IPS-18c (cell line): ENCODE data around the gene NRL.
"Not testable (repeated sequence)": the region's sequence is repeated elsewhere in the genome, so short reads cannot be mapped to it uniquely, and the experiment has no call there.

Experiments
- H3K4me3 ChIP-seq: 2 replicates; pipeline ENCODE4 v1.7.0; 2013; ENCODE audit warnings: low read depth, mild to moderate bottlenecking, low read length, moderate library complexity; ENCODE audit not compliant: insufficient read depth
- H3K9me3 ChIP-seq: one replicate; pipeline ENCODE4 v1.6.1; 2013; ENCODE audit warnings: mild to moderate bottlenecking, low read length, moderate library complexity; ENCODE audit not compliant: control insufficient read depth, insufficient read depth

Gene NRL

DNA sequence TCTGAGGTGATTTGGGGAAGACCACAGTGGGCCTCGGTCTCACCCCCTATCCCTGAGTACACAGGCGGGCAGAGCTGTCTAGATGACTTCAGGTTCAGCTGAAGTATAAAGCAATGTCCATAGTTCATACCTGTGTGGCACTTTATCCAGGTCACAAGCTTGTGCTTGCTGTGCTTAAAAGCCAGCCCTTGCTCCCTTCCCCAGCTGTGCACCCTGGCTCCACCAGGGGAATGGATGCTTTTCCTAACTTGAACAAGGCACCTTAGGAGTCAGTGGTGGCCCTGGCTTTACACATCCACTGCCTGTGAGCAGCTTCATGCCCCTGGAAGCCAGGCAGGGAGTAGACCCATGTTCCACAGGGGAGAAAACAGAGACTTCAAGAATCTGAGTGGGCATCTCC lies 57.5 kb downstream of the NRL start:
- Histone ChIP-seq H3K4me3 (no peak overlapping the region), H3K9me3 (no peaks in the 10 kb centered on the region)

DNA sequence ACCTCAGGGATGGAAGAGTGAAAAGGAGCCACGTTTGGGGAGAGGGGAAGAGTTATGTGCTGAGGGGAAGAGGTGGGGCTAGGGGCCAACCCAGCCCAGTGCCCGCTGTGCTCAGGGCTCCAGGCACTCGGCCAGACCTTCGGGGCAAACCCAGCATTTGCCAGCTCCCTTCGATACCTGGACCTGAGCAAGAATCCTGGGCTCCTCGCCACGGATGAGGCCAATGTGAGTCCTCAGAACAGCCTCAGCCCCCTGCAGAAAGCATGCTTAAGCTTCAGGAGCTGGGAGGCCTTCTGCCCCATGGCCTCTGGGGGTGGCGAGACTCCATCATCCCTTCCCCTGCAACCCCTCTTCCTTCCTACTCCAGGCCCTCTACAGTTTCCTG lies 58.0 kb downstream of the NRL start:
- Histone ChIP-seq H3K4me3 (no peak overlapping the region), H3K9me3 (no peaks in the 10 kb centered on the region)

DNA sequence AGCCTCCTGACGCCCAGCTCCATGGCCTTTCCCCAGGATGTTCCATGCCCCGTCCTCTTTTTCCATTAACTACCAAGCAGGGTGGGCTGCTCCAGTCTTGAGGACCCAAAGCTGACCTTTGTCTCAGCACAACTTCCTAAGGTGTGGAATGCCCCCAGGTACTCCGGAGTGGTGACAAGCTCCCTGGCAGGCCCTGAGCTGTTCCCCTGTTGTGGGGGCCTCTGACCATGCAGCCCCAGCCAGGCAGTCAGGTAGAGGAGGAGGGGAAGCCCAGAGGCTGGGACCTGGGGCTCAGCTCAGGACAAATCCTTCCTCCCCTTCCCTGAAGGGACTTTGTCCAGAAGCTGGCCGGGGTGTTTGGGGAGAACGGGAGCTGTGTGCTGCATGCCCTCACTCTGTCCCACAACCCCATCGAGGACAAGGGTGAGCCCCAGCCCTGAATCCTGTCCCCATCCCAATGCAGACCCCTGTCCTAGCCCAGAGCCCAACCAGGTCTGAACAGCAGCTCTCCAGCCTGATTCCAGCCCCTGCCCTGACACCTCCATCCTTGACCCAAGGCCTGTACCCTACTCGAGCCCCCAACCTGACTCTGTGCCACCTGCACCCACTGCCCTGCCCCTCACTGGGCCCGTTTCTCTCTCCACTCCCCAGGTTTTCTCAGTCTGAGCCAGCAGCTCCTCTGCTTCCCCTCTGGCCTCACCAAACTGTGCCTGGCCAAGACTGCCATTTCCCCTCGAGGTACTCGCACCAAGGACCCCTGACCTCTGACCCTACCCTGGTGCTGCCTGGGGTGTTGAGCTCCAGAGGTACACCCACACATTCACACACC lies 58.6 kb downstream of the NRL start:
- Histone ChIP-seq H3K9me3 (no peaks in the 10 kb centered on the region), H3K4me3 (no peak overlapping the region)

DNA sequence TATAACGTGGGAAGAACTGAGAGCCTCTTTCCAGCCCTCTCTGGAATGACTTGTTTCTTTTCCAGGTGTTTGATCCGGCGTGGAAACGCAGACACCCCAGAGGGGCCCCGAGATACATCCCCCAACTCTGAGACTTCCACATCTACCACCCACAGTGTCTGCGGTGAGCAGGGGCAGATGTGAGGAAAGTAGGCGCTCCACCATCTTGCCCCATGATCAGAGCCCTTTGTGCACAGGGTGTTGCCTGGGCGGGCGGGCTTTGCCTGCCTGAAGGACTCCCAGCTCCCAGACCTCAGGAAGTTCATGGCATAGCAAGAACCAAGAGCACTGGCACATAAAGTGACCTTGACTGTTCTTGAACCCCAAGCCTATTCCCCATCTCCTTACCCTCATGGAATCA lies 60.1 kb downstream of the NRL start:
- no peaks in the 10 kb centered on the region for H3K9me3 ChIP-seq

DNA sequence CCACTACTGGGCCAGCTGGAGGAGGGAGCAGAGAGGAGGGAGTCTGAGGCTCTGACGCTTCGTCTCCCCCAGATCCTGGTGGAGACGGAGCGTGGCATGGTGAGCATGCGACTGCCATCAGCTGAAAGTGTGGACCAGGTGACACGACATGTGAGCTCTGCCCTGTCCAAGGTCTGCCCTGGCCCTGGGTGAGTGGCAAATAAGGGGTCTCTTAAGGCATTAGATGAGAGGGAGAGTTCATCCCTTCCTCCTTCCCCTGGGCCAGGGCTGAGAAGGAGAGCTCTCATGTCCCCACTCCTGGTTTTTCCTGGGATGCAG lies 60.5 kb downstream of the NRL start:
- Histone ChIP-seq H3K9me3 (no peaks in the 10 kb centered on the region), H3K4me3 (no peak overlapping the region)

More for the DNA sequence above, 60.1 kb downstream of the NRL start:
- H3K4me3 ChIP-seq = no peak overlapping the region

DNA sequence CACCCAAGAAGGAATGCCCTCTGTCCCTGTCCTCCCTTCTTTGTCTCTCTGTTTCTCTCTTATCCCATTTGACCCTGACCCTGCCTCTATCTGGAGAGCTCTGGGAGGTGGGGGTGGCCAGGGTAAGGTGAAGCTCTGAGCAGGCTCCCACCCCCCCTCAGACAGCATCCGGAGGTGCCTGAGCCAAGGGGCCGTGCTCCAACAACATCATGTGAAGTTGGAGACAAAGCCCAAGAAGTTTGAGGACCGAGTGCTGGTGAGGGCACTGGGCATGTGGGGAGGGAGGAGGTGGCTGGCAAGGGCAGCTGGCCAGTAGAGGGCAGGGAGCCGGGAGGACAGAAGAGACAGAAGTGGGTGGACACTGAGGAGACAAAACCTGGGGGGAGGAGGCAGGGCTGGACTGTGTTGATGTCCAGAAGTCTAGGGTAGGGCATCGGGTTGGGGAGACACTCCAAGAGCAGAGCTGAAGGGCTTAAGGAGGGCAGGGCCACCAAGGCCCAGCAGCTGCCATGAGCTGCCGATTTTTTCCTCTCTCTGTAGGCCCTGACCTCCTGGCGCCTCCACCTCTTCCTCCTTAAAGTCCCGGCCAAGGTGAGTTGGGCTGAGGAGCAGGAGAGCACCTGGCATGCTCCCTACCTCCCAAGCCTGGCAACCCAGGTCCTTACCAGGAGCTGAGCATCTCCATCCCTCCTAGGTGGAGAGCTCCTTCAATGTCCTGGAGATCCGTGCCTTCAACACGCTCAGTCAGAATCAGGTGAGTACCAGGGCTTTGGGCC lies 61.0 kb downstream of the NRL start:
- no peak overlapping the region for H3K4me3 ChIP-seq
- no peaks in the 10 kb centered on the region for H3K9me3 ChIP-seq

DNA sequence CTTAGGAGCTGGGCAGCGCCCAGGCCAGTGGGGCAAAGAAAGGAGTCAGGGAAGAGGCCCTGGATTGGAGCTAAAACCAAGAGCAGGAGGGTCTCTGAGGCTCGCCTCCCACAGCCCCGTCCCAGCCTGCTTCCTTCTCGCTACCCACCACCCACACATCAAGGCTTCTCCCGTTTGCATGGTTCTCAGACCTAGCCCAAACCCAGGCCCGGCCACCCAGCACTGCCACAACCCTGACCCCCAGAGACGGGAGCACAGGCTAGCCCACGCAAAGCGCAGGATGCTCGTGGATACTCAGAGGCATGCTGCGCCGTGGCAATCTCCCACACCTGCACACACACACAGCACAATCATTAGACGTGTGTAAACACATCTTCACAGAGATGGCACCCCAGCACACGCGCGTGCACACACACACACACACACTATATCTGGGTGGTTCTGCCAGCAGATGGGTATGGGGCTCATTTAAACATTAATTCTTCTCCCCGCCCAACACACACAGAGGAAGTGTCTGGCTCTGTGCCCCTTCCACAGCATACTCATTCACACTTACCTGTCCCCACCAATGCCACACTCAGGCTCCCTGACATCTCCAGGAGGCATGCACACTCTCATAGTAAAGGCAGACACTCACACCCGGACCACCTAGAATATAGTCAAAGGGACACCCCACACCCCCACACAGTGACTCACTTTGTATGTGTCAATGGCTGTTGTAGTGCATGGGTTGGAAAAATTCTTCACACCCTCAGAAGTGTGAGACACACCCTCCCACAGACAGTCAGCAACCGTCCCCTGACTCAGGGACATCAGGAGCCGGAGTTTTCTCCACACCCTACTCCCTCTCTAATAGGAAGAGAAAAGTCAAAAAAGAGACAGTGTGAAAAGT lies 61.8 kb downstream of the NRL start:
- peak overlapping the region; percentile 83; the same call in 1 of the 2 replicates for H3K4me3 ChIP-seq

DNA sequence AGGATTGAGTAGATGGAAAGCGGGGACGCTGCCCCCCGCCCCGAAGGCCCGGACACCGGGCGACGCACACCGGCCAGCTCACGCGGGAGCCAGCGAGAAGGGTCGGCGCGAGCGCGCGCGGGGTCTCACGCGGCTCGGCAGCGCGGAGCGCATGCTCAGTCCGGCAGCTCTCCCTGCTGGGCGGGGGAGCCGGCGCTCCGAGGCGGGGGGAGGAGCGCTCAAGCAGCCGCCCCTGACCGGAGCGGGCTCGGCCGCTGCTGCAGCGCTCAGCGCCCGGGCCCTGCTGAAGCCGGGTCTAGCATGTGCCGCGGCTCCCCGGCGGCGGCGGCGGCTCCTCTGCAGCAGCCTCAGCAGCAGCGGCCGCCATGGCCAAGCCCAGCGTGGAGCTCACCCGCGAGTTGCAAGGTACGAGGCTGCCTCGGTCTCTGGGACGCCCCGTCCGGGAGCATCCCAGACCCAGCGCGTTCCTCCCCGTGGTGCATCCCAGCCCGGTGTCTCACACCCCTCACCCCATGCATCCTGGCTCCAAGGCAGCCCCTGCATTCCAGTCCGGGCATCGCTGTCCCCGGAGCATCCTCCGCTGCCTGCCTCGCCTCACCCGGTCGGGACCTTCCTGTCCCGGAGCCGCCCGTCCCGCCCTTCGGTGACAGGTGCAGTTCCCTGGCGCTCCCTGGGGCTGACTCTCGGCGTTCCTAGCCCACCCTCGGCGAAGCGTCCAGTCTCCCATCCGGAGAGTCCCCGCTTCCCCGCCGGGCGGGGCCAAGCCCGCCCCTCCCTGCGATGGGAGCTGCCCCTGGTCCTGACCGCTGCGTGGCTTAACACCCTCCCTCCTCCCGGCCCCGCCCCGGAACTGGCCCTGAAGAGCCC lies 62.7 kb downstream of the NRL start, which contains the start of gene CARMIL3:
CARMIL3 (plus strand) TSS at position 221 of the 867 bp plus-strand sequence; CDS start at position 366, 145 bp downstream.
- no peaks in the 10 kb centered on the region for H3K9me3 ChIP-seq

More for the DNA sequence above, 61.8 kb downstream of the NRL start:
- no peaks in the 10 kb centered on the region for H3K9me3 ChIP-seq

DNA sequence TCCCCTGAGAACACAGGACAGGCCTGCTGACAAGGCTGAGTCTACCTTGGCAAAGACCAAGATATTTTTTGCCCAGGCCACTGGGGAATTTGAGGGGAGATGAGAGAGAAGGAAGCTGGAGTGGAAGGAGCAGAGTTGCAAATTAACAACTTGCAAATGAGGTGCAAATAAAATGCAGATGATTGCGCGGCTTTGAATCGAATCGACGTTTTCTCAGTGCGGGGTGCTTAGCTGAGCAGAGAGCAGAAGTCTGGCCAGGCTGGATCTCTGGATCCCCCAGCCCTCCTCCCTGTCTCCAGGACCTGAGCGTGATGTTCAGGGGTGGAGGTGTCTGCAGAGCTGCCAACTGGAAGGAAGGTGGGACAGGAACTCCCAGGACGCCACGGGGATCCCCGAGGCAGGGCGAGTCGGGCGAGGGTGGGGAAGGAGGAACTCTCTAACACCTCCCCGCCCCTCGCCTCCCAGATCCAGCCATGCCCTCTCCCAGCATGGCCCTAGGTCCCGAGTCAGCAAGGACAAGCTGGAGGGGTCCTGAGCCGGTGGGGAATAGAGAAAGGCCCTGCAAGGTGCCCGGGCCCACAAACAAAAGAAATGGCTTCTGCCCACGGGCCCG lies 63.5 kb downstream of the NRL start:
- peak overlapping the region; percentile 83 for H3K4me3 ChIP-seq
- no peaks in the 10 kb centered on the region for H3K9me3 ChIP-seq

More for the DNA sequence above, 62.7 kb downstream of the NRL start, which contains the start of gene CARMIL3:
- peak within 1 kb of the TSS; percentile 83 for H3K4me3 ChIP-seq

DNA sequence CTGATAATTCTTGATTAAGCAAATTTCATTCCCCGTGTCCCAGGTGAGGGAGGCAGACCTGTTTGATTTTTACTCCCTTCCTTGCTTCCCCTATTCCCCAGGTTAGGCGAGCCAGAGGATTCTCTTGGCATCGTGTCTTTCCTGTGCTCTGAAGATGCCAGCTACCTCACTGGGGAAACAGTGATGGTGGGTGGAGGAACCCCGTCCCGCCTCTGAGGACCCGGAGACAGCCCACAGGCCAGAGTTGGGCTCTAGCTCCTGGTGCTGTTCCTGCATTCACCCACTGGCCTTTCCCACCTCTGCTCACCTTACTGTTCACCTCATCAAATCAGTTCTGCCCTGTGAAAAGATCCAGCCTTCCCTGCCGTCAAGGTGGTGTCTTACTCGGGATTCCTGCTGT lies 64.0 kb downstream of the NRL start:
- not testable (repeated sequence) for H3K4me3 ChIP-seq, H3K9me3 ChIP-seq

DNA sequence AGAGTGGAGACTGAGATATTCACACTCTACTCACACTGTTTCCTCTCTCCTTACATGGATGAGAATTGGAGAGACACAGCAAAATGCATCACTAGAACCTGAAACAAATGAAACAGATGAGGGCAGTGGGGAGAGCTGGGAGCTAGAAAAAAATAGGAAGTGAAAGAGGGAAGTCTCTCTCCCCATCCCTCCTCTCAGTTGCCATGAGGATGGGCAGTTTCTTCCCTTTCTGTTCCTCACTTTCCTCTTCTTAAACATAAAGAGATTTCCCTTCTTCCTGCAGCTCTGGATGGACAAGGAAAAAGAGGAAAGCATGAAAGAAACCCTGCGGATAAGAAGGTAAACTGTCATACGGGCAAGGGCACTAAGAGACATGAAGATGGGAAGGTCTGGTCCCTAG lies 65.7 kb downstream of the NRL start:
- not testable (repeated sequence) for H3K9me3 ChIP-seq, H3K4me3 ChIP-seq

DNA sequence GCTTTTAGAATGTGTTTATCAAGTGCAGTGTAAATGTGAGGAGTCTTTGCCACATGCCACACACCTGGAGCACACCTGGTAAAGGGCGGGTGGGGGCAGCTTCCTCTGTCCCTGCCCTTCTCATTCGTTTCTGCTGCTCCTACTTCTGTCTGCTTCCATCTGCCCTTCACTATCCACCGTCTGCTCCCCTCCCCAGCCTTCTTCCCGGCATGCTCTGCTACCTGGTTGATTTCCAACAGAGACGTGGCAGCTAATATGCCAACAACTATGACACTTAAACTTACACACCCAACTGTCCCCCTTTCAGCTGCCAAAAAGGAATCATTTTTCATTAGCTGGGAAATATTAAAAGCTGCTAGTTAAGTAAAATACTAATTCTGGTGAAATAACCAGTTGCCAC lies 72.0 kb downstream of the NRL start:
- H3K9me3 ChIP-seq = no peaks in the 10 kb centered on the region

DNA sequence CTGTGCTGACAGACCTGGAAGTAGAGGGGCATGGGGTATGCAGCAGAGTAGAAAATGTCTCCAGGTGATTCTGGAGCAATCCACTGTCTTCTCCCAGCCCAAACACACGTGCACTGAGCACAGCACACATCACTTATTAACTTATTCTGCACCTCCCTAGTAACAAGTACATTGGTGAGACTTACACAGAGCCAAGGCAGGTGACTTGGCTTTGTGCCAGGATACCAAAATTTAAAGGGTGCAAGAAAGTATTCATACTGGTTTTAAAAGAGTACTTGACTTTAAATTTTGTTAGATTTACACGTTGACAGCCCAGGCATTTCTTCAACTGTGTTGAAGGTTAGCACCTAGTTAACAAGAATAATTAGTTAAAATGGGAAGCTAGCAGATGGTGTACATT lies 74.1 kb downstream of the NRL start:
- Histone ChIP-seq H3K4me3 (no peak overlapping the region), H3K9me3 (no peaks in the 10 kb centered on the region)

More for the DNA sequence above, 72.0 kb downstream of the NRL start:
- H3K4me3 ChIP-seq = no peak overlapping the region

DNA sequence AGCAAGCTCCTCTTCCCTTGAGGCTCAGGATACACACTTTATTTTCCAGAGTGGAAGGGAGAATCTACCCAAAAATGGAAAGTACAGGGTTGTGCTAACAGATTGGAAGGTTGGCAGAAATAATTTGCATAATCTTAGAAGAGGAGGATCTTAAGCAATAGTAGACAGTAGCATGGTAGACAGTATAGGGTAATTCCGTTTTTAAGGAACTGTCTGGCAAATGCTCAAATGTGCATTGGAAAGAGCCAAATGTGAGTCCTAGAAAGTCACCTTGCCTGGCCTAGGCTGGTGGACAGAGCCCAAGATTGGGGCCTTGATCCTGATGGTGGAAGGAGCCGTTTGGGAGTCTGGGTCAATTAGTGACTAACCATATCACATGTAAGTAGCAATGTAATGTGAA lies 76.1 kb downstream of the NRL start:
- H3K9me3 ChIP-seq = no peaks in the 10 kb centered on the region
- no peak overlapping the region for H3K4me3 ChIP-seq

DNA sequence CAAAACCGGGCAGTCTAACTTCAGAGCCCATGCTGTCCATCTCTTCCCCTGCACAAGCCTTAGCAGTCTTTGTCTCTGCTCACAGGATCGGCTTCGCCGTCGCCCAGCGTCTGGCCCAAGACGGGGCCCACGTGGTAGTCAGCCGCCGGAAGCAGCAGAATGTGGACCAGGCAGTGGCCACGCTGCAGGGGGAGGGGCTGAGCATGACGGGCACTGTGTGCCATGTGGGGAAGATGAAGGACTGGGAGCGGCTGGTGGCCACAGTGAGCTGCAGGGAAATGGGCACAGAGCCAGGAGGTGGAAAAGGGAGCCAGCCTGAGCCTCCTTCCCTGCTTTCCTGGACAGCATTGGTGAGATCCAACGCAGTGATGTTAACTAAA lies 77.1 kb downstream of the NRL start:
- H3K4me3 ChIP-seq = no peak overlapping the region
- H3K9me3 ChIP-seq = peaks cover 2% of the 10 kb centered on the region

DNA sequence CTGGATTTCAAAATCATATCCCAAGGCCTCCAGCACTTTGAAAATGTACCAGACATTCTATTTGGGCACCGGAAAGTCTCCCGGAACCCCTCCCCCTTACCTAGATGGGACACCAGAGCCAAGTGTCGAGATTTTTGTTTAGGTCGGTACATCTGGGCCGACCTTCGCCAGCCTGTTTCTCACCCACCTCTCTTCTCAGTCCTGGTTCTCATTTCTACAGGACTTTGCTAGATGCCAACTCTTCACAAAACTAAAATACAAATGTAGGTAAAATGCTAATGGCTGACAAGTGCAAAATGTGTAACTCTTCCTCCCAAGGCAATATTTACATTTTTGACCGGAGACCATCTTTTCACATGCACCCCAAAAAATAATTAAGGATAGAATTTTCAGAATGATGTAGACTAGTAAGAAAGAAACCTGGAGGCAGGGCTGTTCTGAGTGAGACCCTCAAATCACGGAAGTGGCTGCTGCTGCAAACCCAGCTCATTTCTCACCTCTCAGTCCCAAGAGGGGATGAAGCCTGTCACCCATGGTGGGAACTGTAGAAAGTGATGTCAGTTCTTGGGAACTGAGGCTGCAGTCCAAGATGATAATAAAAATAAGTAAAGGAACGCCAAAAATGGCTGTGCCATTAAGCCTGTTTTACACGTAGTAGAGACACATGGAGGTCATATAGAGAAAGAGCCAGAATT lies 77.6 kb downstream of the NRL start:
- H3K9me3 ChIP-seq, H3K4me3 ChIP-seq: not testable (repeated sequence)
